Suprapubic skin (tissue), 4 donors: ENCODE data around the gene RBMS3. TPM values are rescaled to one million over a fixed set of nuclear protein-coding genes. Genes with fewer than 3 reads are reported as not detected.

ENCODE experiments used
- DNase-seq, 2 donors: peaks; one replicate each; pipeline ENCODE4 v3.0.0-alpha.2; 2019; ENCODE audit warnings: low spot score in 2 of 2
- H3K27ac ChIP-seq: fragments of 200-600 bp; sonication (generic); one replicate; pipeline ENCODE4 v1.5.1; 2019
- H3K27me3 ChIP-seq: fragments of 200-600 bp; sonication (generic); one replicate; pipeline ENCODE4 v1.5.1; 2019
- H3K36me3 ChIP-seq: fragments of 200-600 bp; sonication (generic); one replicate; pipeline ENCODE4 v1.5.1; 2019
- H3K4me1 ChIP-seq: fragments of 200-600 bp; sonication (generic); one replicate; pipeline ENCODE4 v1.5.1; 2019
- H3K4me3 ChIP-seq: fragments of 200-600 bp; sonication (generic); one replicate; pipeline ENCODE4 v1.5.1; 2019; ENCODE audit warnings: mild to moderate bottlenecking
- H3K9me3 ChIP-seq: fragments of 200-600 bp; sonication (generic); one replicate; pipeline ENCODE4 v1.5.1; 2019
- CTCF ChIP-seq, 2 donors: fragments of 200-600 bp in 1 of 2; fragments of 450-650 bp in 1 of 2; sonication (generic) in 1 of 2; IDR thresholded peaks; one replicate each; pipeline ENCODE4 v1.5.1; 2016 to 2019; ENCODE audit warnings: antibody characterized with exemption in 2 of 2, mild to moderate bottlenecking in 1 of 2, moderate library complexity in 1 of 2
- EP300 ChIP-seq: sonication (generic); formaldehyde crosslinking; IDR thresholded peaks from one replicate; pipeline ENCODE4 v1.6.1; 2017; ENCODE audit warnings: antibody characterized with exemption
- POLR2A ChIP-seq, 2 donors: fragments of 450-650 bp; IDR thresholded peaks; one replicate each; pipeline ENCODE4 v1.6.1; 2017; ENCODE audit warnings: antibody characterized with exemption in 2 of 2, mild to moderate bottlenecking in 2 of 2, moderate library complexity in 2 of 2
- POLR2AphosphoS5 ChIP-seq, 3 donors: sonication (generic); formaldehyde crosslinking; IDR thresholded peaks; one replicate each; pipeline ENCODE4 v1.6.1; 2017; ENCODE audit warnings: antibody characterized with exemption in 3 of 3
- WGBS: methylation state at CpG from one replicate; pipeline ENCODE4 v1.1.5; 2018; 5-methylcytosine and 5-hydroxymethylcytosine counted together
- total RNA-seq, 4 donors: library from RNA; depleted of rRNA; stranded (reverse); fragments of >200 nt; gene quantifications; one replicate each; pipeline ENCODE4 v1.1.0, GENCODE V29; 2016

The RBMS3 gene
- total RNA-seq, 4 donors from 2014 or later, result 7.7 to 23.4 (median 11.9) TPM

GRCh38 chr3:29301332-29302019 lies 20.6 kb downstream of the RBMS3 start:
- H3K27ac ChIP-seq, result no peak overlapping the region
- no peaks in the 10 kb centered on the region for H3K9me3 ChIP-seq
- H3K4me1 ChIP-seq, result peaks cover 4% of the 10 kb centered on the region
- H3K27me3 ChIP-seq, result no peaks in the 10 kb centered on the region
- no peaks in the 10 kb centered on the region for H3K36me3 ChIP-seq
- DNase-seq, result no peak
- WGBS, result 69% methylated on average over 7 of the region's 7 CpGs
- TF ChIP-seq POLR2A (IDR thresholded peaks at IDR 0.05), result no peak
- H3K4me3 ChIP-seq, result no peak overlapping the region

DNA sequence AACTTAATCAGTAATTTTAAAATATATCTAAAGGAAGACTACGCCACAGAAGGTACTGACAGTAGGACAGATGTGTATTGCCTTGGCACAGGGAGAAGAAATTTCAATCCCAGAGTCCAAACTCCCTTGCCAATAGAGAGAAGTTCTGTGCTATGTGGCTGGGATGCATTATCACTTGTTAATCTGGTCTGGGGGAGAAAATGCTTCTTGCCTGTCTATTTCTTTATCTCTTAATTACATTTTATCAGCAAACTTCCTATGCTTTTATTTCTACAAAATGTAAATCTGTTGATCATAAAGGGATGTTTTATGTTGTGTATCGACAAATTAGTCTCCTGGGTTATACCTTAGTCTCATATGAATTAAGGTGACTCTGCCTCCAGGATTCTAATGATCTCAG lies 21.7 kb downstream of the RBMS3 start:
- DNase-seq, result no peak
- no peak for TF ChIP-seq POLR2A (IDR thresholded peaks at IDR 0.05)
- no peak for TF ChIP-seq POLR2AphosphoS5 (IDR thresholded peaks at IDR 0.05)
- no peak for TF ChIP-seq CTCF (IDR thresholded peaks at IDR 0.05)
- TF ChIP-seq EP300, result no peak
- Histone ChIP-seq H3K4me3 (no peak overlapping the region), H3K9me3 (no peaks in the 10 kb centered on the region), H3K4me1 (peaks cover 3% of the 10 kb centered on the region), H3K27ac (no peak overlapping the region), H3K27me3 (no peaks in the 10 kb centered on the region), H3K36me3 (no peaks in the 10 kb centered on the region)
- WGBS, result 91% methylated on average over 2 of the region's 2 CpGs

- no peaks in the 10 kb centered on the region for H3K27me3 ChIP-seq
- WGBS, result 98% methylated on average over 1 of the region's 1 CpG
Measured at GRCh38 chr3:29307295-29307694, 26.4 kb downstream of the RBMS3 start.

GRCh38 chr3:29310865-29311264 lies 30.0 kb downstream of the RBMS3 start:
- H3K27ac ChIP-seq, result no peak overlapping the region
- H3K9me3 ChIP-seq, result no peaks in the 10 kb centered on the region
- H3K4me3 ChIP-seq, result no peak overlapping the region
- 100% methylated on average over 1 of the region's 1 CpG for WGBS
- peaks cover 7% of the 10 kb centered on the region for H3K4me1 ChIP-seq
- DNase-seq, result no peak
- H3K27me3 ChIP-seq, result no peaks in the 10 kb centered on the region
- H3K36me3 ChIP-seq, result no peaks in the 10 kb centered on the region
- TF ChIP-seq EP300 (no peak), POLR2A (IDR thresholded peaks at IDR 0.05) (no peak), POLR2AphosphoS5 (IDR thresholded peaks at IDR 0.05) (no peak), CTCF (IDR thresholded peaks at IDR 0.05) (no peak)

More at GRCh38 chr3:29307295-29307694, 26.4 kb downstream of the RBMS3 start:
- Histone ChIP-seq H3K27ac (no peak overlapping the region), H3K36me3 (no peaks in the 10 kb centered on the region), H3K9me3 (no peaks in the 10 kb centered on the region), H3K4me3 (no peak overlapping the region), H3K4me1 (no peaks in the 10 kb centered on the region)
- DNase-seq, result no peak
- TF ChIP-seq CTCF (IDR thresholded peaks at IDR 0.05) (no peak), POLR2A (IDR thresholded peaks at IDR 0.05) (no peak), POLR2AphosphoS5 (IDR thresholded peaks at IDR 0.05) (no peak), EP300 (no peak)

DNA sequence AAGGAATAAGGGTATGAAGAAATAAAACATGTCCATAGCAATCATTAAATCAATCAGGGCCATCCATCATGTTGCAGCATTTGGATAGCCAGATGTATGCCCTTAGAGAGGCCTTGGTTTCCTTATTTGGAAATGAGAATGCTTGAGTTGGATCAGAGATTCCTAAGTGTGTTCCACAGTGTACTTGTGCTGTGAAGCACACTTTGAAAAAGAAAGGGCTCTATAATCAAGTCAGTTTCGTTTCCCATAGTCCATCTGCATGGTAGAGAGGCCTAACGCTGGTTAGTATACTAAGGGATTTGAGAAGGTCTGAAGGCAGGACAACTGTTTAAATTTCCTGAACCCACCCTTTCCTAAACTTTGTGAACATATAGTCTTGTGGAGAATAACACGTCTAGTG lies 30.9 kb downstream of the RBMS3 start:
- Histone ChIP-seq H3K4me1 (peaks cover 7% of the 10 kb centered on the region), H3K27me3 (no peaks in the 10 kb centered on the region), H3K36me3 (no peaks in the 10 kb centered on the region), H3K9me3 (no peaks in the 10 kb centered on the region), H3K27ac (no peak overlapping the region), H3K4me3 (no peak overlapping the region)
- DNase-seq, result no peak
- TF ChIP-seq EP300, result no peak
- no peak for TF ChIP-seq CTCF (IDR thresholded peaks at IDR 0.05)
- TF ChIP-seq POLR2AphosphoS5 (IDR thresholded peaks at IDR 0.05), result no peak
- TF ChIP-seq POLR2A (IDR thresholded peaks at IDR 0.05), result no peak
- 88% methylated on average over 3 of the region's 3 CpGs for WGBS

DNA sequence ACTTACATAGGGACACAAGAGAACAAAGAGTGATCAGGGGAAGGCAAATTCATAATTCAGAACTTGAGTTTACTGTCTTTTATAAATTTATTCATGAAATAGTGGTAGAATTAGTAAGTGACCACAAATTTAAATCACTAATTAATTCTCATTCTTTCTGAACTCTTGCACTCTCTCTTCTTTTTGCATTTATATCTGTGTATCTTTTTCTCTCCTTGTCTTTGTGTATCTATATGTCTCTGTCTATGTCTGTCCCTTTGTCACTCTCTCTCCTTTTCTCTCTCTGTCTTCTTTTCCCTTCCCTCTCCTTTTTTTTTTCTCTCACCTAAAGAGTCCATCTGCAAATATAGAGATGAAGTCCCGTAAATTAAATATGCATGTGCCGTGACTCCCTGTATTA lies 31.5 kb downstream of the RBMS3 start:
- no peak overlapping the region for H3K27ac ChIP-seq
- TF ChIP-seq POLR2A (IDR thresholded peaks at IDR 0.05) (no peak), POLR2AphosphoS5 (IDR thresholded peaks at IDR 0.05) (no peak), CTCF (IDR thresholded peaks at IDR 0.05) (no peak), EP300 (no peak)

More for the DNA sequence above, 31.5 kb downstream of the RBMS3 start:
- H3K27me3 ChIP-seq, result no peaks in the 10 kb centered on the region
- no peak overlapping the region for H3K4me3 ChIP-seq
- H3K36me3 ChIP-seq, result no peaks in the 10 kb centered on the region
- no peaks in the 10 kb centered on the region for H3K9me3 ChIP-seq
- peaks cover 7% of the 10 kb centered on the region for H3K4me1 ChIP-seq
- no peak for DNase-seq
- 90% methylated on average over 2 of the region's 2 CpGs for WGBS
